GM12873 (cell line): ENCODE results near the gene PLEKHG3.

ENCODE experiments used
- CTCF ChIP-seq: IDR thresholded peaks from 2 replicates; pipeline ENCODE4 v1.5.1; 2012; ENCODE audit warnings: low read depth, mild to moderate bottlenecking, moderate library complexity, low read length, control low read depth; ENCODE audit not compliant: insufficient read depth; ENCODE audit errors: missing control alignments

Gene PLEKHG3

GRCh38 chr14:64729386-64730060 is 25.3 kb downstream of the PLEKHG3 start:
- no peak for TF ChIP-seq CTCF

- no peak for TF ChIP-seq CTCF
These were observed 25.8 kb downstream of the PLEKHG3 start for GRCh38 chr14:64730061-64730440.

GRCh38 chr14:64730681-64731080 is 26.5 kb downstream of the PLEKHG3 start:
- no peak for TF ChIP-seq CTCF

GRCh38 chr14:64731141-64731581 is 26.9 kb downstream of the PLEKHG3 start:
- TF ChIP-seq CTCF = no peak

GRCh38 chr14:64732066-64732465 is 27.8 kb downstream of the PLEKHG3 start:
- TF ChIP-seq CTCF = no peak

- TF ChIP-seq CTCF = no peak
These were observed 28.4 kb downstream of the PLEKHG3 start for GRCh38 chr14:64732536-64733120.

- no peak for TF ChIP-seq CTCF
These were observed 29.1 kb downstream of the PLEKHG3 start for GRCh38 chr14:64733321-64733720.
